GM12875 (cell line): ENCODE data around the gene PCK1.

Experiments
- H3K4me3 ChIP-seq: one replicate; pipeline ENCODE4 v1.5.1; 2011; ENCODE audit warnings: low read depth, low read length, control low read depth
- CTCF ChIP-seq: IDR thresholded peaks from 2 replicates; pipeline ENCODE4 v1.5.1; 2011; ENCODE audit warnings: low read depth, mild to moderate bottlenecking, control low read depth, inconsistent platforms, low read length, moderate library complexity, borderline replicate concordance; ENCODE audit not compliant: insufficient read depth

PCK1 gene

GRCh38 chr20:57556980-57557274 lies 4.0 kb upstream of the PCK1 start:
- no peak for TF ChIP-seq CTCF
- H3K4me3 ChIP-seq, result no peak overlapping the region

- no peak for TF ChIP-seq CTCF
- no peak overlapping the region for H3K4me3 ChIP-seq
Measured at GRCh38 chr20:57557926-57558613, 2.8 kb upstream of the PCK1 start.

- H3K4me3 ChIP-seq, result no peak overlapping the region
- TF ChIP-seq CTCF, result no peak
Measured at GRCh38 chr20:57558614-57559288, 2.2 kb upstream of the PCK1 start.

- TF ChIP-seq CTCF, result no peak
- no peak overlapping the region for H3K4me3 ChIP-seq
Measured at GRCh38 chr20:57559289-57559634, 1.6 kb upstream of the PCK1 start.

GRCh38 chr20:57559658-57560553 lies 1.0 kb upstream of the PCK1 start:
- TF ChIP-seq CTCF, result no peak
- no peak overlapping the region for H3K4me3 ChIP-seq

GRCh38 chr20:57561356-57562279 lies 708 bp downstream of the PCK1 start:
- H3K4me3 ChIP-seq, result no peak overlapping the region
- TF ChIP-seq CTCF, result no peak
